ENCODE measurements around the gene GLRA1.
A peak's percentile ranks its signal among the peaks of the same experiment; 100 is the strongest.
"Not testable (repeated sequence)": the region's sequence is repeated elsewhere in the genome, so short reads cannot be mapped to it uniquely, and the experiment has no call there.

Gene GLRA1

DNA sequence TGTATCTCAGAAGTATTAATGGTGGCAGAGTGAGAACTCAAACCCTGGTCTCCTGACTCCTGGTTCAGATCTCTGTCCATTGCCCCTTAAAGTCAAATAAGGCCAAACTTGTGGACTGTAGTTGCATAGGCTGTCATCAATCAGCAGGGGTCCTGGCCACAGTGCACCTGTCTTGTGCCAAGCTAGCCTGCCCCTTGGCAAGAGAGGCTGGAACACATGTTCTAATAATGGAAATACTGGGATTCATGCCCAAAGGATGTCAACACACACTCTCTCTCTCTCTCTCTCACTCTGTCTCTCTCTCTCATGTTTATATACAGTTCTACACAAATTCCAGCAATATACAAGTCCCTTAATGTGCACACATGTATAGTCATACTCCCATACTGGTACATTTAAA, 44.3 kb downstream of the GLRA1 start:
- peak; percentile 33 for DNase-seq

DNA sequence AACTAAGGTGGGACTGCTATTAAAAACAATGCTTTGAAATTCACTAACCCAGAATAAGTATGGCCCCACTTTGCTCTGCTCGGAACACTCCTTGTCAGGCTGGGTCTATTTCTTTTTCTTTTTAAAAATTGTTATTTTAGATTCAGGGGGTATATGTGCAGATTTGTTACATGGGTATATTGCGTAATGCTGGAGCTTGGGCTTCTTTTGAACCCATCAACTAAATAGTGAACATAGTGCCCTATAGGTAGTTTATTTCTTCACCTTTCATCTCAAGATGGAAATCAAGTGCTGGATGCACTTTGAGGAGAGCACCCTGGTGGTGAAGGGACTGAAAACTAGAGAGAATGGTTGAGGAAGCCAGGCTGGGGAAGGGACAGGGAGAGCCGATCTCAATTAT, 51.0 kb downstream of the GLRA1 start:
- no peak for DNase-seq

DNA sequence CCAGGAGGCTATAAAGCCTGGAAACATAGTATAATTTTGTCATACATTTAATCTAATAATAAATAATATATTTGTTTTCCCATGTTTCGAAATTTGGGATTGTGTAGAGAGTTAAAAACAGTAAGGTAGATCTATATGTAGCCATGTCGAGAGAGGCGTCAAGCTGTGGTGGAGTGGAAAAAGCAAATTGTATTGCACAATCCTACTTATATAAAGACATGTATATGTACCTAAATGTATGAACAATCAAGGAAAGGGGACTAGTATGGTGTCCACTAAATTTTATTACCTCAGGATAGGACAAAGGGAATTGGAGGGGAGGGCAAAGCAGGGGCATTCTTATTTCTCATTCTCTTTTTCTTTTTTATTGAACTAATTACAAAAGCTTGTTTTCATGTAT, 52.0 kb downstream of the GLRA1 start:
- DNase-seq: no peak

DNA sequence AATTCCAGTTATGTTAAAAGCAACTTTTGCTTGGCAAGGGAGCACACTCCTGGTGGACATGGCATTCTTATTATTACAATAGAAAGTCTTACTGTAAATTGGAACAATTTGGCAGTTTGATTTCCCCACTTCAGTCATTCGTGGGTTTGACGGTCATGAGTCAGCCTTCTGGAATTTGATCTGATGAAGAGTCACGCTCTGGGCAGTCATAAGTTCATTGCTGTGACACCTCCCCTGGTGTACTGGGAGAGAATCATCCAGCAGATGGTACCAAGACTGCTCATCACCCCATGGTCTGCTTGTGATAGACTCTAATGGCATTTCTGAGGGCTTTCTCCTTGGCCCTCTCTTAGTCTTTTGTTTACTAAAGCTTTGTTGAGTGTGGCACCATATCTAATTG, 53.8 kb downstream of the GLRA1 start:
- DNase-seq: no peak

DNA sequence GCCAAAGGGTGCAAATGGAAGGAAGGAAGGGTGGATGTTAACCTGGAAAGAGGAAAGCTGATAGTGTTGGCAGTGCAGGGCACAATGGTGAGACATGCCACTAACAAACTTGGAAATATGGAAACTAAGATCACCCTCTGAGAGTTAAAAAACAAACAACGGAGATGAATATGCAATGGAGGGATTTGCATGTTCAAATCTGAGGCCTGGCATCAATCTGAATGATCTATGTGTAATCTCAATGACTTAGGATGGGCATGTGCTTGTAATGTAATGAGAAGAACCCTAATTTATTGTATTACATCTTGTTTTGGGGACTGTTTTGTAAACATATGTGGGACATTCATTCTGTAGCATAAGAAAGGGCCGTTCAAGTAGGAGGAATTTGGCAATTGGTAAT, 54.4 kb downstream of the GLRA1 start:
- no peak for DNase-seq

DNA sequence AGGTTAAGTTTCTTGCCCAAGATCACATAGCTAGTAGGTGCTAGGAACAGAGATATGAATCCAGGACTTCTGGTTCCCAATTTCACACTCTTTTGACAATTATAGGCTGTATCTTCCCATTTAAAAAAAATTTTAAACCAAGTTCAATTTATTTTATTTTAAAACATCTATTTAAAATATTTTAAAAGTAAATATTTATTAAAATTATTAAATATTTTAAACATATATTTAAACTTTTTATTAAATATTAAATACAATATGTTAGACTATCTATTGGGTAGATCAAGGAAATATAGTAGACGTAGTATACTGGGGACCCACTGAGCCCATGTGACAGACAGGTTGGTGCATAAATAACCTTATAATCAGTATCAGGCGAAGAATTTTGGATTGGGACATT, 54.8 kb downstream of the GLRA1 start:
- DNase-seq: no peak

DNA sequence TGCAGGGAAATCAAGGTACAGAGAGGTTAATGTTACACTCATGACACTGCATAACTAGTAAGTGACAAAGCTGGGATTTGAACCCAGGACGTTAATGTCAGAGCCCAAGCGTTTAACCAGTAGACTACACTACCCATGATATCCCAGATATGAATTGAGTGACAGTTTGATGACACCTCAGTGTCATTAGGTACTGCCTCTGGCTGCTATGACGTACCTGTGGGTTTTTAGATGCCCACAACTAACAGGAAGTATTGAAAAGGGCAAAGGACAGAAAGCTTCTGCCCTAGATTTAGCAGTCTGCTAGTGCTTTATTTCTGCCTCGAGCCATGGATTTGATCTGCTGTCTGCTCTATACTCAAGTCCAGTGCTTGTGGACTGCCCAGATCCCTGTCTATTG, 56.2 kb downstream of the GLRA1 start:
- no peak for DNase-seq

DNA sequence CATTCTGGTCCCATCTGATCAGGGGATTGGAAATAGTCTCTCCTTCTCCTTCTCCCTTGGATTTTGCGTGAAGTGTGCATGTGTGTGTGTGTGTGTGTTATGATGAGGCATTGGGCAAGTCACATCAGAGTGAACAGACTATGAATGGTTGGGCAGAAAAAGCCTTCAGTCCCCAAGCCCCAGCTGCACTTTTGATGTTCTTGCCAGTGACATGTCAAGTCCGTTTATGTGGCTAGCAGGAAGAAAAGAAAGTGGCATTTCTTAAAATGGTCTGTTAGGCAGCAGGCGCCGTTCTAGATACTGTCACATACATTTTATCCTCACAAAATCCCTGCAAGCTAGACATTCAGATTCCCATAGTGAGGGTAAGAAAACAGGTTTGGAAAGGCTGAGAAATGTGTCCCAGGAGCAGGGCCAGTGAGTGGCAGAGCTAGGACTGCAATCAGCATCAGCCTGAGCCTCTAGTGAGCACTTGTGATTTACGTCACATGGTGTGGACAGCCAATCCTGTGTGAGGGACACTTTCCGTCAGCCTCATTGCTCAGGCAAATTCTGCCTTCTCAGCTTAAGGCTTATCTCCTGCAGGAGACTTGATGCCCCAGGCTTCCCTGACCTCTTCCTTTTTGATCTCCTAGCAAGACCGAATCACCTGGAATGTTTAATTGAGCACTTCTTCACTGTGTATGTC, 60.4 kb downstream of the GLRA1 start:
- DNase-seq: no peak

DNA sequence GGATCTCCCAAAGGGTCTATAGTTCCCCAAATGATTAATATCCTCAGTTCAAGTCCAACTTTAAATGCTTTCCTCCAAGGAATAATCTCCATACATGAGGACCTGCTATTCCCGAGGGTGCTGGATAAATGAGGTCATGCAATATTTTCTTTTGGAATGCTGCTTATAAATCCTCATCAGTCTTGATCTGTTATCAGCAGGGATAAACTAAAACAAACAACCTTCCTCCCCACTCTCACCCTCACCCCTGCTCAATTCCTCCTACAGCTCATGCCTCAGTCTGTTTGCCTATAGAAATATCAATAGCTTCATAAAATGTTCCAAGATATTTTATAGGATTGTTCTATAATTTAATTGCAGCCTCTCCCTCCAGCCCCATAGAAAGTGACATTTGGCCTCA, 61.1 kb downstream of the GLRA1 start:
- no peak for DNase-seq

DNA sequence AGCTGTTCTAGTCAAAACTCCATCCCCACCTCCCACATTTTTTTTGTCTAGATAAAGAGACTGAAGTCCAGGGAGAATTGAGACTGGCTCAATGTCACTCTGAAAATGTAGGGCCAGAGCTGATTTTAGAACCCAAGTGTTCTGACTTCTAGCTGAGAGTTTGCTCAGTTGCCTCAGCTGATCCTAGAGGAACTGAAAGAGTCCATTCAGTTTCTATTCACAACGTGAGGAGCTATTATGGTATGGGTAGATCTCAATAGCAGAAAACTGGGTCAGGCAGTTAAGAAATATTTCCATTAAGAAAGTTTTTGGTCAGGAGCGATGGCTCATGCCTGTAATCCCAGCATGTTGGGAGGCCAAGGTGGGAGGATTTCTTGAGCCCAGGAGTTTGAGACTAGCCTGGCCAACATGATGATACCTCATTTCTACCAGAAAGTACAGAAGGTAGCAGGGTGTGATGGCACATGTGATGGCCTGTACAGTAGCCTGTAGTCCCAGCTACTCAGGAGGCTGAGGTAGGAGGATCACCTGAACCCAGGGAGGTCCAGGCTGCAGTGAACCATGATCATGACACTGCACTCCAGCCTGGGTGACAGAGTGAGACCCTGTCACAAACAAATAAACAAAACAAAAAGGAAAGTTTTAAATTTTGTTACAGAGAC, 61.7 kb downstream of the GLRA1 start:
- DNase-seq: no peak

DNA sequence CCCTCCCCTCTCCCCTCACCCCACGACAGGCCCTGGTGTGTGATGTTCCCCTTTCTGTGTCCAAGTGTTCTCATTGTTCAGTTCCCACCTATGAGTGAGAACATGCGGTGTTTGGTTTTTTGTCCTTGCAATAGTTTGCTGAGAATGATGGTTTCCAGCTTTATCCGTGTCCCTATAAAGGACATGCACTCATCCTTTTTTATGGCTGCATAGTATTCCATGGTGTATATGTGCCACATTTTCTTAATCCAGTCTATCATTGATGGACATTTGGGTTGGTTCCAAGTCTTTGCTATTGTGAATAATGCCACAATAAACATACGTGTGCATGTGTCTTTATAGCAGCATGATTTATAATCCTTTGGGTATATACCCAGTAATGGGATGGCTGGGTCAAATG, 63.8 kb downstream of the GLRA1 start:
- not testable (repeated sequence) for DNase-seq

DNA sequence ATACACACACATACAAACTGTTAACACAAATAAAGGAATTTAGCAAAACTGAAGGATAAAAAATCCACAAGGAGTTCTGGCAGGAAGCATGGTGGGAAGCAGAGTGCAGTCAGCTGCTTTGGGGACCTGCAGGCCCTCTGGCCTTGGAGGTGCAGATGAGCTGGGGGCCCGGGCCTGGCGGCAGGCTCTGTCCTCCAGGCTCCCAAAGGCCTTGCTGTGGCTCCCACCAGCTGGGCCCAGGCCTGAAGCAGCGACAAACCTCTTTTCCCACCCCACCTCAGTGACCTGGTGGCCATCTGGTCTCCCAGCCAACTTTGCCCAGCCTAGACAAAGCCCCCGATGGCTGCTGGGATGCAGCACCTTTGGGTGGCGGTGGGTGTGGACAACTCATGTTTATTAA, 67.8 kb downstream of the GLRA1 start:
- no peak for DNase-seq

DNA sequence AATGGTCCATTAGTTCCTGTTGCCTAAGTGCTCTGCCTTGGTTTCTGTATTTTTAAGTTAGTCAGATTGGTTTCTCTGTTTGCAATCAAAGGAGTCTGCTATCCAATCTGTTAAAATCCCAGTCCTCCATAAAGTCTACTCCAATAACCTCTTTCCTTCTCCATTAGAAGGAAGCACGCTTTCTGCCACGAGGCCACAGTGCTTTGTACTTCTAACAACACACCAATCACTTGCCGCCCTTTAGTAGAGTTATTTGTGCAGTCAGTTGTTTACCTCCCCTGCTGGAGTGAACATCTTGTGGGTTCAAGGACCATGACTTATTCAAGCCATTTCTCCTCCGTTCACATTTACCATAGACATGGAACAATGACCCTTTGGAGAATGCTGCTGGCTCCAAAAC, 69.0 kb downstream of the GLRA1 start:
- no peak for DNase-seq

DNA sequence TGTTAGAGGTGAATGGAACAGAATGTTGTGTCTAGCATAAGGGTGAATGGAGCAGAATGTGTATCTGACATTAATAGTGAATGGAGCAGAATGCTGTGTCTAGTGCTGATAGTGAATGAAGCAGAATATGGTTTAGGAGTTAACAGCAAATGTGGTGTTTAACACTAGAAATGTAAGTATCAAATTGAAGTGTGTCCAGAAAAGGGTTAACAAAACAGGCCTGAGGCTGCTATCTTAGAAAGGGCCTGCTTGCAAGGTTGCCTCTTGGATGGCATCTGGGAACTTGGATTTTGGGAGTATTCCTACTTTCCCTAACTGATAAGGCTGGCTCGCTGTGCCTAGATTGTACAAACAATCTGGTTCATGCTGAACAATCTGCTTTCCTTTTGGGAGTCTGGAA, 76.8 kb downstream of the GLRA1 start:
- DNase-seq: no peak

DNA sequence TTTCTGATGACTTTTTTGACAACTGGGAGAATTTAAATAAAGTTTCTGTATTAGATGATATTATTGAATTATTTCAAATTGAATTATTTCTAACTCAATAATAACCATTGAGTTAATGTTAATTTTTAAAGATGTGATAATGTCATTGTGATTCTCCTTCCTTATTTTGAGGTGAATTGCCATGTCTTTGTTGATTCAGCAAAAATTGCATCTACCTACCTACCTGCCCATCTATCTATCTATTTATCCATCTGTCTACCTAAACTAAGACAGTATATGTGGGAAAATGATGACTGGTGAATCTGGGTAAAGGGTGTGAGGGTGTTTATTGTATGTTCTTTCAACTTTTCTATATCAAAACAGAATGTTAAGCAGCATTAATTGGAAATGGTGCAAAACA, 77.9 kb downstream of the GLRA1 start:
- DNase-seq: no peak

DNA sequence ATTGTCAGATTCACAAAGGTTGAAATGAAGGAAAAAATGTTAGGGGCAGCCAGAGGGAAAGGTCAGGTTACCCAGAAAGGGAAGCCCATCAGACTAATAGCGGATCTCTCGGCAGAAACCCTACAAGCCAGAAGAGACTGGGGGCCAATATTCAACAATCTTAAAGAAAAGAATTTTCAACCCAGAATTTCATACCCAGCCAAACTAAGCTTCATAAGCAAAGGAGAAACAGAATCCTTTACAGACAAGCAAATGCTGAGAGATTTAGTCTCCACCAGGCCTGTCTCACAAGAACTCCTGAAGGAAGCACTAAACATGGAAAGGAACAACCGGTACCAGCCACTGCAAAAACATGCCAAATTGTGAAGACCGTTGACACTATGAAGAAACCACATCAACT, 91.8 kb downstream of the GLRA1 start:
- not testable (repeated sequence) for DNase-seq

DNA sequence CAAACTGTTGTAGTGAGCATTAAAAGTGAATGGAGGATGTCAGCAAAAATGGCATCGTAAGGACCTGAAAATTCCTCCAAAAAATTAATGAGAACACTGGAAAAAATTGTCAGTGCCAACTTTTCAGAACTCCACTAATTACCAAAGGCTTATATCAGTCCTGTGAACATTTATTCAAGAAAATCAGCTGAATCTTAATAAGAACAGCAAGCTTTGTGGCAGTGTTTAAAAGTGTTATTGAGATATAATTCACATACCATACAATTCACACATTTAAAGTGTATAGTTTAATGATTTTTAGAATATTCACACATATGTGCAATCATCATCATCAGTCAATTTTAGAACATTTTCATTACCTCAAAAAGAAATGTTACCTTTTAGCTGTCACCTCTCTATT, 95.3 kb downstream of the GLRA1 start:
- DNase-seq: no peak

DNA sequence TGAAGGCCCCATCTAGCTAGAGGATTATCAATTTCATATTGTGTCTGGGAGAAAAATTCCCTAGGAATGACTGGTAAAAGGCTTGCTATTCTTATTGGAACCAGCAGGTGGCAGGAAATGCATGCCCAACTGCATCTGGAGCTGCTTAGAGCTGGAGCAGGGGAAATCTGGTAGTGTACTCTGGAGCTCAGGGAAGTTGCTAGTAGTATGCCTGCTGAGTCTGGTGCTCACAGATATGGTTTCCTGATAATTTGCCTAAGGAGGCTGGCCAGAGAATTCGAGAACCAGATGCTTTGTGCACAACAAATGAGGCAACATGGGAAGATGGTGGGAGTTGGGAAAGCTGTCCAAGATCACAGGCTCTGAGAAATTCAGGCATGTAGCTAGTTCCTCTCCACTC, 99.2 kb downstream of the GLRA1 start:
- peak; percentile 79 for DNase-seq

DNA sequence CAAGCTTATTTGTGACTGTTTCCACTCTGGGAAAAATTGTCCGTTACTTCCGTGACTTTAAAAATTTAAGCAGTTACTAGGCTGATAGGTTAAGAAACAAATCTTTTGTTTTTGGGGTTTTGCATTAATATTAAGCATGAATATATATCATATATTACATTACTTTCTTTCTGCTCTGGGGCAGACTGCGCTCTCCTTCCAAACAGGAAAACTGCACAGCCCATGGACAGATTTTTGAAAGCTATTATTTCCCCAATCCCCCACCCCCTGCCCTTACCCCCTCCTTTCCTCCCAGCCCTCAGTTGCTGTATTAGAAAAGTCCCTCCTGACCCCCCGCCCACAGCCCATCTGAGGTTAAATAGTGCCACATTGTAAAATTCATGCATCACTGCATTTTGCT, 102.5 kb downstream of the GLRA1 start:
- no peak for DNase-seq

DNA sequence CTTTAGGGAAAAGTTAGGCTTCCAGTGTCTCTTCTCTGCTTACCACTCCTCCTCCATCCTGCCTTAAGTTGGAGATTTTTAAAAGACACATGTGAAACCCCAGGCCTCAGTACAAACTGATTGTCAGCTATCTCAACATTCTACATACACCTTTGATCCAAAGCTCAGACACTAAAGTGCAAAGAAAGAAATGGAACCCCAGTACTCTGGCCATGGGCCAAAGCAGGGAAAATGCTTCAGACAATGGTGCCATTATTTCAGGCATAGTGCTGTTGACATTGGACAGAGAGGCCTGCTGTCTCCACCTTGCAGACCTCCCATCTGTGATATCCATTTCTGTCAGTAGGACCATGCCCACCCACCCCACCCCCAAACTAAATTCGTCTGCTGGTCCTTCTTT, 103.7 kb downstream of the GLRA1 start:
- DNase-seq: peak; percentile 31

DNA sequence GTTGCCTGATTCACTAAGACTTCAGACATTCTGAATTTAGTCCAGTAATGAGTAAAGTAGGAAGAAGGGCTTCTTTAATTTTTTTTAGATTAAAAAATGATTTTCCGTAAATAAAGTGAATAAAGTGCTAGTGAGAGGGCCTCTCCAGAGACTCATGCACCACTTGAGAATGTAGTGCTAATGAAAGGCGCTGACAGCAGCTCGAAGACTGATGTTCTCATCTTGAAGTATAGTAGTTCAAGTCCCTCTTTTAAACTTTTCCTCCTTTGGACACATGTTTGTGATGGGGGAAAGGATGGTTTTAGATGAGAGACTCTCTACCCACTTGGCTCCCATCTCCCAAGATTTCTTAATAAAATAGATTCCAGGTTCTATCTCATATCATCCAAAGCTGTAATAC, 104.4 kb downstream of the GLRA1 start:
- no peak for DNase-seq

DNA sequence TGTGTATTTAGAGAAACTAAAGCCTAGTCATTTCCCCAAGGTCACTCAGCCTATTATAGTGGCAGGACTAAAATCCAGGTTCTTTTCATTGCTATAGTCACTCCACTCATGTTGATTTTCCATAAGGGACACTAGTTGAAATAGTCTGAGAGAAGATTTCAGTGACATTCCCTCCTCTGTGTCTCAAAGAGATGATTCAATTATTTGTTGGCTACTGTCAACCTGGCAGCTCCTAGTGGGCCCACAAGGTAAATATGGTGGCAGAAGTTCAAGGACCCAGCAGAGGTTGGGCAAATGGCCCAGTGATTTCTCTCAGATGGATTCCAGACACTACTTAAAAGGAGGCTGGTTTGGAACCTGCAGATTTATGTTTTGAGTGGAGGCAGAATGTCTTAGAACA, 104.8 kb downstream of the GLRA1 start:
- DNase-seq: peak; percentile 73

DNA sequence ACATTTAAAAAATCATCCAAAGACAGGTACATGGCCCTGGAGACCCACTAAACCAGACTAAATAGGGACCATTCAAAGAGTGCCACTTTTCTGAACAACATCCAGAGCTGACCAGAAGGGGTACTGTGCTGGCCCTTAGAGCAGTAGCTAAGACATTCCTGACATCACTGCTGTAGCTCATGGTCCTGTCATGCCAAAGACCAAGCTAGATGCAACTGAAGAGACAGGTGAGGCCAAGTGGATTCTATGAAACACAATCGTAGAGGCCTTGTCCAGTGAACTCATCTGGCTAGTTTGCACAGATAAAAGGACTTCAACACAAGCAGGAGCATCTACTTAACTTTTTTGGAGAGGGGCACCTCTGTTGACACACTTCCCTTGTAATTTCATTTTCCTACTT, 109.6 kb downstream of the GLRA1 start:
- peak; percentile 67 for DNase-seq

DNA sequence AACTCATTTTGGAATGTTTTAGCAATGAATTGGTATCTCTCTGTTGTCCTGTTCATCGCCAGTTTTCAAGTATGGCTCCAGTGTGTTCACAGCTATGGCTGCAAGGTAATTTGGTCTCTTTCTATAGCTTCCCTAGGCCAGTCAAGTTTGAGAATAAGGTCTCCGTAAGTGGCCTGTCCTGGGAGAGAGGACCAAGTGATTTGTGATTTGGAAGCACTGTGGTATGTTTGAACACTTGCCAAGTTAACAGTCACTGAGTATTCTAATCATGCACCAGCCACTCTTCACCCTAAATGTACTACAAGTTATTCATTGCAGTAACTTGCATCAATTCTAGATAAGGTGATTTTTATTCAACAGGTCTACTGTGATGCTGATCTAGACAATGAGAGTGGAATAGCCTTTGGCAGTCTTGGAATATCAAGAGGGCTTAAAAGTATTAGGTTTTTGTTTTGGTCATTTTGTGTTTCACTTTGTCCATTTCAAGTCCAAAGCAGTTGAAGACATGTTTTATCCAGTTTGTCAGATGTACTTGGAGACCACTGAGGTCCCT, 111.8 kb downstream of the GLRA1 start:
- DNase-seq: no peak

All from NCI-H2029 treated with DMSO at 0.1 percent for 48 hours (cell line).